ENCODE data around the gene KIR3DL2. TPM values are rescaled to one million over a fixed set of nuclear protein-coding genes. Genes with fewer than 3 reads are reported as not detected.
"Not testable (repeated sequence)": the region's sequence is repeated elsewhere in the genome, so short reads cannot be mapped to it uniquely, and the experiment has no call there.

Gene KIR3DL2
- total and polyA plus RNA-seq, 7 donors, result 0.22 TPM; not detected in 6

DNA sequence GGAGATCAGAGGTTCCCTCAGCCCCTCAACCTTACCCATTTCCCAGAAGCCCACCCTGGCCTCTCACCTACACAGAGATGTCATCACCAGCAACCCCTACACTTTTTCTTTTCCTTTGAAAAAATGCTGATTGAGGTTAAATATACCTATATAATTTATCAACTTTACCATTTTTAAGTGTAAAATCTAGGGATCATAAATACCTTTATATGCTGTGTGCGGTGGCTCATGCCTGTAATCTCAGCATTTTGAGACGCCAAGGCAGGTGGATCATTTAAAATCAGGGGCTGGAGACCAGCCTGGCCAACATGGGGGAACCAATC, 43.8 kb upstream of the KIR3DL2 start:
- DNase-seq, result no peak
- Histone ChIP-seq H3K4me3 (no peak overlapping the region), H3K9me3 (no peaks in the 10 kb centered on the region), H3K36me3 (no peaks in the 10 kb centered on the region), H3K27me3 (peaks cover 0 to 7% (median 0%) of the 10 kb centered on the region in 3 donors), H3K4me1 (no peaks in the 10 kb centered on the region), H3K27ac (no peak overlapping the region)
- 64 to 84% methylated on average over 2 of the region's 2 CpGs for WGBS, 2 donors
- intact Hi-C loops (cut with DNase I), result no loop called here
- TF ChIP-seq, protein P1, sequence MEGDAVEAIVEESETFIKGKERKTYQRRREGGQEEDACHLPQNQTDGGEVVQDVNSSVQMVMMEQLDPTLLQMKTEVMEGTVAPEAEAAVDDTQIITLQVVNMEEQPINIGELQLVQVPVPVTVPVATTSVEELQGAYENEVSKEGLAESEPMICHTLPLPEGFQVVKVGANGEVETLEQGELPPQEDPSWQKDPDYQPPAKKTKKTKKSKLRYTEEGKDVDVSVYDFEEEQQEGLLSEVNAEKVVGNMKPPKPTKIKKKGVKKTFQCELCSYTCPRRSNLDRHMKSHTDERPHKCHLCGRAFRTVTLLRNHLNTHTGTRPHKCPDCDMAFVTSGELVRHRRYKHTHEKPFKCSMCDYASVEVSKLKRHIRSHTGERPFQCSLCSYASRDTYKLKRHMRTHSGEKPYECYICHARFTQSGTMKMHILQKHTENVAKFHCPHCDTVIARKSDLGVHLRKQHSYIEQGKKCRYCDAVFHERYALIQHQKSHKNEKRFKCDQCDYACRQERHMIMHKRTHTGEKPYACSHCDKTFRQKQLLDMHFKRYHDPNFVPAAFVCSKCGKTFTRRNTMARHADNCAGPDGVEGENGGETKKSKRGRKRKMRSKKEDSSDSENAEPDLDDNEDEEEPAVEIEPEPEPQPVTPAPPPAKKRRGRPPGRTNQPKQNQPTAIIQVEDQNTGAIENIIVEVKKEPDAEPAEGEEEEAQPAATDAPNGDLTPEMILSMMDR (IDR thresholded peaks at IDR 0.05), result no peak
- no peak for TF ChIP-seq POLR2AphosphoS5 (IDR thresholded peaks at IDR 0.05)
- TF ChIP-seq EP300 (IDR thresholded peaks at IDR 0.05), result no peak
- TF ChIP-seq POLR2A (IDR thresholded peaks at IDR 0.05), result no peak

DNA sequence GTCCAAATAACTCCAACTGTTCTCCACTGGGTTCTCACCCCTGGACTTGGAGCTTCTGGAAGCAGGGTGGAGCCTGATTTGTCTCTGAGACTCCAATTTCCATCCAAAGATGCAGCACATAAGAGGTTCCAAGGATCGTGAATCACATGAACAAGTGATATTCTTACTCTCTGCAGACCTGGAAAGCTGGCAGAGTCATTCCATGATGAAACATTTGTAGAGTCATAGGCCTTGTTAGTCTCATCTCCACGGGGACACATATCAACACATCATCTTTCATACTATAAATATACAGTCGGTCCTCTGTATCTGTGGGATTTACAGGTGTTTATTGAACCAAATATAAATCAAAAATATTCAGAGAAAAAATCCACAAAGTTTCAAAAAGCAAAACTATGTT, 35.7 kb upstream of the KIR3DL2 start:
- H3K27ac ChIP-seq; H3K9me3 ChIP-seq; intact Hi-C loops (cut with DNase I); DNase-seq; H3K36me3 ChIP-seq; H3K4me1 ChIP-seq; H3K4me3 ChIP-seq; H3K27me3 ChIP-seq: not testable (repeated sequence)
- 63% methylated on average over 3 of the region's 3 CpGs for WGBS, 2 donors

DNA sequence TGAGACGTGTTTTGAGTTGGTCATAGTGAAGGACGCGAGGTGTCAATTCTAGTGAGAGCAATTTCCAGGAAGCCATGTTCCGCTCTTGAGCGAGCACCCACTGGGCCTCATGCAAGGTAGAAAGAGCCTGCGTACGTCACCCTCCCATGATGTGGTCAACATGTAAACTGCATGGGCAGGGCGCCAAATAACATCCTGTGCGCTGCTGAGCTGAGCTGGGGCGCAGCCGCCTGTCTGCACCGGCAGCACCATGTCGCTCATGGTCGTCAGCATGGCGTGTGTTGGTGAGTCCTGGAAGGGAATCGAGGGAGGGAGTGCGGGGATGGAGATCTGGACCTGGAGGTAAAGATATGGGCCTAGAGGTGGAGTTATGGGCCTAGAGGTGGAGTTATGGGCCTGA, 34.0 kb upstream of the KIR3DL2 start, which contains the start of gene KIR3DL1:
Gene KIR3DL1, plus strand, starts transcription at position 218 of the 400 bp plus-strand sequence.
- DNase-seq; intact Hi-C loops (cut with DNase I); H3K36me3 ChIP-seq; H3K4me1 ChIP-seq; H3K4me3 ChIP-seq; H3K27me3 ChIP-seq; H3K27ac ChIP-seq; H3K9me3 ChIP-seq: not testable (repeated sequence)
- WGBS, 2 donors, result 85 to 87% methylated on average over 17 of the region's 17 CpGs

DNA sequence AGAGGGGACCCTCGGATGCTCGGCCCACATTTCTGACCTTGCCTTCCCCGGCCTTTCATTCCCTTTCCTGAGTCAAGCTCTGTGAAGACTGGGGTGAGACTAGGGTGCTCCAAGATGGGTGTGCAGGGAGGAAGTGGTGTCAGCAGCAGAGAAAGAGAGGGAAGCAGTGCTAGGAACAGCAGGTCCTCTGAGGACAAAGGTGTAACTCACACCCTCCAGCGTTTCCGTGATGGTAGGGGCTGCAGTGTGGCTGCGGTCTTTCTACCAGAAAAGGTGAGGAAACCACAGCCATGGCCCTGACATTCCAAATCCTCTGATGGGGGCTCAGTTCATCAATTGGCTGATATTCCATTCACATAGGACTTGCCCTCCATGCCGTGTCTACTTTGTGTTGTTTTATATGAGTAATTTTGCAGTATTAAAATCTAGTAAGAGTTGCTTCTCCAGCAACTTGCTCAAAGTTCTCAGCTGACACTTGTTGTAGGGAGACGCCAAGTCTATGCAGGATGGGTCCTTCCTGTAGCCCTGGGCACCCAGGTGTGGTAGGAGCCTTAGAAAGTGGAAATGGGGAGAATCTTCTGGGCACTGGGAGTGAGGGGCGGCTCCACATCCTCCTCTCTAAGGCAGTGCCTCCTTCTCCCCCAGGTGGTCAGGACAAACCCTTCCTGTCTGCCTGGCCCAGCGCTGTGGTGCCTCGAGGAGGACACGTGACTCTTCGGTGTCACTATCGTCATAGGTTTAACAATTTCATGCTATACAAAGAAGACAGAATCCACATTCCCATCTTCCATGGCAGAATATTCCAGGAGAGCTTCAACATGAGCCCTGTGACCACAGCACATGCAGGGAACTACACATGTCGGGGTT, 32.3 kb upstream of the KIR3DL2 start:
- intact Hi-C loops (cut with DNase I), result no loop called here
- Histone ChIP-seq H3K27ac (no peak overlapping the region), H3K27me3 (no peaks in the 10 kb centered on the region), H3K4me3 (no peak overlapping the region), H3K36me3 (no peaks in the 10 kb centered on the region), H3K9me3 (no peaks in the 10 kb centered on the region), H3K4me1 (no peaks in the 10 kb centered on the region)
- WGBS, 2 donors, result 83 to 87% methylated on average over 15 of the region's 15 CpGs
- no peak for TF ChIP-seq POLR2AphosphoS5 (IDR thresholded peaks at IDR 0.05)
- TF ChIP-seq EP300 (IDR thresholded peaks at IDR 0.05), result no peak
- TF ChIP-seq POLR2A (IDR thresholded peaks at IDR 0.05), result no peak
- TF ChIP-seq, protein P1 (IDR thresholded peaks at IDR 0.05), result no peak
- no peak for DNase-seq

DNA sequence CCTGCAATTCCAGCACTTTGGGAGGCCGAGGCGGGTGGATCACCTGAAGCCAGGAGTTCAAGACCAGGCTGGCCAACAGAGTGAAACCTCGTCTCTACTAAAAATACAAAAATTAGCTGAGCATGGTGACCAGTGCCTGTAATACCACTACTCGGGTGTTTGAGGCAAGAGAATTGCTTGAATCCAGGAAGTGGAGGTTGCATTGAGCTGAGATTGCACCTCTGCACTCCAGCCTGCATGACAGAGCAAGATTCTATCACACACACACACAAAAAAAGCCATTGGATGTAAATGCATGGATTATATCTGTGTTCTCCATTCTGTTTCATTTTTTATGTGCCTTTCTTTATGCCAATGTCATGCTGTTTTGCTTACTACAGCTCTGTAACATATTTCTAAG, 25.8 kb upstream of the KIR3DL2 start:
- 62 to 80% methylated on average over 4 of the region's 4 CpGs for WGBS, 2 donors
- intact Hi-C loops (cut with DNase I), result not testable (repeated sequence)

DNA sequence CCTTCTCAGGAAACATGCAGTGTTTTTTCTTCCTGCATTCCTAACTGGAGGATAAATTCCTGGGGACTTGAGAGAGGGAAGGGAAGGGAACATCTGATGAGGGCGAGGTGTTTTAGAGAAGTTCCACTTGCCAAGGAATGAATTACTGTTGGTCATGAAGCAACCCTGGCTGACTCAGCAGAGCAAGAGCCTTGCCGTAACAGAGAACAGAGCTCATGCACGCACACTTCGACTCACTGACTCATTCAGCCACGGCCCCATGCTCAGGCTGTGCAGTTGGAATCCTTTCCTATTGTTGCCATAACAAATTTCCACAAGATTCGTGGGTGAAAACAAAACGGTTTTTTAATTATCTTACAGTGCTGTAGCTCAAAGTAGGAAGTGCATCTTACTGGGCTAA, 24.9 kb upstream of the KIR3DL2 start:
- intact Hi-C loops (cut with DNase I); H3K9me3 ChIP-seq; H3K4me3 ChIP-seq; H3K27ac ChIP-seq; H3K4me1 ChIP-seq; H3K36me3 ChIP-seq; H3K27me3 ChIP-seq; DNase-seq: not testable (repeated sequence)
- 62 to 66% methylated on average over 7 of the region's 7 CpGs for WGBS, 2 donors

More for the DNA sequence above, 25.8 kb upstream of the KIR3DL2 start:
- not testable (repeated sequence) for DNase-seq, H3K36me3 ChIP-seq, H3K9me3 ChIP-seq, H3K4me3 ChIP-seq, H3K27me3 ChIP-seq, H3K4me1 ChIP-seq, H3K27ac ChIP-seq

DNA sequence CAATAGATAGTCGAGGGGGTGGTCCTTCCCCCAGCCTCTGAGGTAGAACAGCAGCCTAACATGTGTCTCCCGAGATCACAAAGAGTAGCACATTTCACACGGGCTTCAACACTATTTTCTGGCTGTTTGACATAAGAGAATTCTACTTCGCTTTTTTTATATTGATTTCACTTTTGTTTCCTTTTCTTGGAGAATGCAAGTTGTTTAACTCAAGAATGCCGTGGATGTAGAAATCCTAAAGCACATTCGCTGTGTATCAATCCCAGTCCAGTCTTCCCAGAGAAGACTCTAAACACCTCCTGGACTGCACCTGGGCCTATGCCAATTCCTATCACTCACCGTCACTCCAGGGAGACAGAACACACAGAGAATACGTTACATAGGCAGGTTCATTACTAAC, 22.2 kb upstream of the KIR3DL2 start:
- H3K4me1 ChIP-seq; H3K27ac ChIP-seq; intact Hi-C loops (cut with DNase I); DNase-seq; H3K4me3 ChIP-seq; H3K36me3 ChIP-seq; H3K27me3 ChIP-seq; H3K9me3 ChIP-seq: not testable (repeated sequence)
- WGBS, 2 donors, result 72 to 77% methylated on average over 7 to 8 of the region's 8 CpGs

DNA sequence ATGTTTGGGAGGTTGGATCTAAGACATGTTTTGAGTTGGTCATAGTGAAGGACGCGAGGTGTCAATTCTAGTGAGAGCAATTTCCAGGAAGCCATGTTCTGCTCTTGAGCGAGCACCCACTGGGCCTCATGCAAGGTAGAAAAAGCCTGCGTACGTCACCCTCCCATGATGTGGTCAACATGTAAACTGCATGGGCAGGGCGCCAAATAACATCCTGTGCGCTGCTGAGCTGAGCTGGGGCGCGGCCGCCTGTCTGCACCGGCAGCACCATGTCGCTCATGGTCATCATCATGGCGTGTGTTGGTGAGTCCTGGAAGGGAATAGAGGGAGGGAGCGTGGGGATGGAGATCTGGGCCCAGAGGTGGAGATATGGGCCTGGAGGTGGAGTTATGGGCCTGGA, 17.7 kb upstream of the KIR3DL2 start, which contains the start of gene KIR2DS4:
Gene KIR2DS4, plus strand, starts transcription at position 181 of the 400 bp plus-strand sequence.
- H3K4me3 ChIP-seq; H3K27me3 ChIP-seq; H3K27ac ChIP-seq; H3K9me3 ChIP-seq; intact Hi-C loops (cut with DNase I); H3K4me1 ChIP-seq; DNase-seq; H3K36me3 ChIP-seq: not testable (repeated sequence)
- WGBS, 2 donors, result 83 to 92% methylated on average over 14 of the region's 14 CpGs

DNA sequence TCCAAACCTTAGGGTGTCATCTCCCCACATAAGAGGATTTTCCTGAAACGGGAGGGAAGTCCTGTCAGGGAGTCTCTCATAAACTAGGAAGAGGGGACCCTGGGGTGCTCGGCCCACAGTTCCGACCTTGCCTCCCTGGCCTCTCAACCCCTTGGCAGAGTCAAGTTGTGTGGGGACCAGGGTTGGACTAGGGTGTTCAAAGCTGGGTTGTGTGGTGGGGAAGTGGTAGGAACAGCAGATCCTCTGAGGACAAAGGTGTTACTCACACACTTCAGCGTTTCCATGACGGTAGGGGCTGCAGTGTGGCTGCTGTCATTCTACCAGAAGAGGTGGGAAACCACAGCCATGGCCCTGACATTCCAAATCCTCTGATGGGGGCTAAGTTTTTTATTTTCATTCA, 15.1 kb upstream of the KIR3DL2 start:
- H3K9me3 ChIP-seq; H3K4me1 ChIP-seq; DNase-seq; H3K36me3 ChIP-seq; H3K27ac ChIP-seq; H3K4me3 ChIP-seq; H3K27me3 ChIP-seq; intact Hi-C loops (cut with DNase I): not testable (repeated sequence)
- 78 to 81% methylated on average over 5 of the region's 5 CpGs for WGBS, 2 donors

DNA sequence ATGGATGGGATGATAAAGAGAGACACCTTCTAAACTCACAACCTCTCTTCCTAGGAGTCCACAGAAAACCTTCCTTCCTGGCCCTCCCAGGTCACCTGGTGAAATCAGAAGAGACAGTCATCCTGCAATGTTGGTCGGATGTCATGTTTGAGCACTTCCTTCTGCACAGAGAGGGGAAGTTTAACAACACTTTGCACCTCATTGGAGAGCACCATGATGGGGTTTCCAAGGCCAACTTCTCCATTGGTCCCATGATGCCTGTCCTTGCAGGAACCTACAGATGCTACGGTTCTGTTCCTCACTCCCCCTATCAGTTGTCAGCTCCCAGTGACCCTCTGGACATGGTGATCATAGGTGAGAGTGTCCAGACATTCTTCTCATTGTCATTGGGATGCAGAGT, 12.7 kb upstream of the KIR3DL2 start:
- H3K27ac ChIP-seq; intact Hi-C loops (cut with DNase I); H3K4me1 ChIP-seq; H3K27me3 ChIP-seq; DNase-seq; H3K9me3 ChIP-seq; H3K4me3 ChIP-seq; H3K36me3 ChIP-seq: not testable (repeated sequence)
- 54 to 62% methylated on average over 2 of the region's 2 CpGs for WGBS, 2 donors

DNA sequence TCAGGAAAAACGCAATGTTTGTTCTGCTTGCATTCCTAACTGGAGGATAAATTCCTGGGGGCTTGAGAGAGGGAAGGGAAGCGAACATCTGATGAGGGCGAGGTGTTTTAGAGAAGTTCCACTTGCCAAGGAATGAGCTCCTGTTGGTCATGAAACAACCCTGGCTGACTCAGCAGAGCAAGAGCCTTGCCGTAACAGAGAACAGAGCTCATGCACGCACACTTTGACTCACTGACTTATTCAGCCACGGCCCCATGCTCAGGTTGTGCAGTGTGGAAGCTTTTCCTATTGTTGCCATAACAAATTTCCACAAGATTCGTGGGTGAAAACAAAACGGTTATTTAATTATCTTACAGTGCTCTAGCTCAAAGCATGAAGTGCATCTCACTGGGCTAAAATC, 7.1 kb upstream of the KIR3DL2 start:
- H3K4me3 ChIP-seq; H3K9me3 ChIP-seq; H3K27ac ChIP-seq; intact Hi-C loops (cut with DNase I); H3K36me3 ChIP-seq; H3K27me3 ChIP-seq; DNase-seq; H3K4me1 ChIP-seq: not testable (repeated sequence)
- WGBS, 2 donors, result 65 to 72% methylated on average over 8 of the region's 8 CpGs

All from sigmoid colon (tissue), 7 donors.